ENCODE measurements around the gene CLPSL1.

CLPSL1 gene

DNA sequence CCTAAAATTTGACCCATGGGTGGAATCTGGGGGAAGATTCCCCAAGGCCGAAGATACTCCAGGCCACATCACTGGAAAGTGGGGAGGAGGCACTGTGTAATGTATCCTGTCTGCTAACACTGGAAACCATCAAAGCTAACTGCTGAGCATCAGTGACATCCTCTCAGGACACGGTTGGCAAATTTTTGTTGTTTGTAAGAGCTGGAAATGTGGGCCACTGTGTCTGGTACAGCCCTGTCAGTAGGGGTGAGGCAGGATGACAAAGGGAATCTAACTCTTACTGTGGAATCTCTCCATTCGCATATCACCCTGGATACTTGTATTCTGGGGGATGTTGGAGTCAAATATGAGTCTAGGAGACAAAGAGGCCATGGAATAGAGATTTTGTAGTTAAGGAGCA, 21.4 kb upstream of the CLPSL1 start:
- no peak for ATAC-seq

DNA sequence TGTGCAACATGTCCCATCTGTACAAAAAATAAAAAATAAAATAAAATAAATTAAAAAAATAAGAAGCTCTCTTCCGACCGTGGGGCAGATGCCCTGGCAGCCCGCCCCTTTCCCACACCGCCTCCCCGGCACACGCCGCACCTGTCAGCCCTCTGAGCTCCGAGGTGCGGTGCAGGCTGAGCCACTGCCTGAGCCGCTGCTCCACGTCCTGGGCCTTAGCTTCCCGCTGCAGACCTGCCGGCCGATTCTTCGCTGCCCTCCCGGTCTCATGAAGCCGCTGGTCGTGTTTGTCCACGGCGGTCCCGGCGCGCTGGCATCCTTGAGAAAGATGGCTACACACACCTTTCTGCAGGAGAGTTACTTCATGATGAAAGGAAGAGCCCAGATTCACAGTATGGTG, 15.1 kb upstream of the CLPSL1 start:
- DNase-seq, result no peak
- ATAC-seq, result no peak

More for the DNA sequence above, 21.4 kb upstream of the CLPSL1 start:
- DNase-seq, result no peak

DNA sequence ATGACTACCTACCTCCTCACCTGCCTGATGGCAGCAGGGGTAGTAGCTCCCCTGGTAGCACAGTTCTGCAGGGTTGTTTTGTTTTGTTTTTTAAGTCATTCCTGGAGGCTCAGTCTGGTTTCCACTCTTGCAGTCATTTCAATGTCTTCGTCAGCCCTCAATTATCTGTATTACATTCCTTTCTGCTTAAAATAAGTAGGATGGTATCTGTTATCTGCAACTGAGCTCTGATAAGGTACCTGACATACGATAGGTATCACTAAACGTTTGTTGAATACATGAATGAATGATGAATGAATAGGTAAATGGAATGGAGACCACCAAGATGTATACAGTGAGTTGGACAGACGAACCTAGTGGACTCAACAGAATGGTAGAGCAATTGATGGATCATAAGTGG, 11.6 kb upstream of the CLPSL1 start:
- no peak for DNase-seq
- no peak for ATAC-seq

DNA sequence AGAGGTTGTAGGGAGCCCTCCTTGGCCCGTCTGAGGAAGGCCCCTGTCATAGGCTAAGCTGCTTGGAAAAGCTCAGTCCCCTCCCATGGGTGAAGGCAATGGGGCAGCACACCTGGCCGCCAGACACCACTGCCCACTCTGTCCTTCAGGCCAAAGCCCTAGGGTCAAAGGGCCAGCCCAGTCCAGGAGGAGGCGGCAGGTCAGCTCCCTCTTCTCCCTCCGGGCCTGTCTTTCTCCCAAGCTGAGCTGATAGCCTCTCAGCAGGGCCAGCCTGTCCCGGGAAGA, 9.5 kb upstream of the CLPSL1 start:
- DNase-seq, result no peak
- no peak for ATAC-seq

DNA sequence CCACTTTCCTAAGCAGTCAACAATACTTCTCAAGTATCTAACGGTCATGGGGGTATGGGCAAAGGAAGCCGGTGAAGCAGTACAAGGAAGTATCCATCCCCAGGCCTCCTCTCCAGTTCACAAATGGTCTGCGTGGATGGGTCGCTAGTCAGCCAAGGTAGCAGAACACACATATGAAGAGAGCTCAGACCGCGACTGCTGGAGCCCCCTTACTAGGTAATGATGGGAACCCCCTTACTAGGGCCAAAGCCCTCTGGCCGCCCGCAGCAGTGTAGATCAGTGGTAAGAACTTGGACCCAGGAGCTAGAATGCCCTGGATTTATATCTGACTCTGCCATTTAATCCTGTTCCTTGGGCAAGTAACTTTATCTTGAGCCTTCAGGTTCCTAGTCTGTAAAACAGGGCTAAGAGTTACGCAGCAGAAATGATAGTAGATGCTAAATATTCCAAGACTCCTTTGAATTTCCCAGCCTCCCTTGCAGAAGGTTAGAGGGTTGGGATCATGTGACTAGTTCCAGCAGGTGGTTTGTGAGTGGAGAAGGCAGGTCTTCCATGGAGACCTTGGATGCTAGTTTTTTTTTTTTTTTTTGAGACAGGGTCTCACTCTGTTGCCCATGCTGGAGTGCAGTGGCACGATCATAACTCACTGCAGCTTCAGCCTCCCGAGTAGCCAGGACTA, 6.6 kb upstream of the CLPSL1 start:
- no peak for ATAC-seq

DNA sequence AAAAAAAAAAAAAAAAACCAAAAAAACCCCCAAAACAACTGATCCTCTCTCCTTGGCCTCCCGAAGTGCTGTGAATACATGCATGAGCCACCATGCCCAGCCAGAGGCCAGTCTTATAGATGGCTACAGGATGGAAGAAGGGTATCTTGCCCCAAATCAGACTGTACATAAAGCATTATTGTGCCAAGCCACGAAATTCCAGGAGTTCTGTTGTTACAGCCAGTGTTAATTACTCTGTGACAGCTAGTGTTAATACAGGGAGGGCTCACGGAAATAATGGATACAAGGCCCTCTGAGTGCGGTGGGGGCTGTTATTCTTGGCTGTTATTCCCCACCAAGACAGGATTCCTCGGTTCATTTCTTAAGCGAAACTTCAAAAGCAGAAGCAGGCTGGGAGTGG, 5.8 kb upstream of the CLPSL1 start:
- no peak for DNase-seq
- ATAC-seq, result no peak

More for the DNA sequence above, 6.6 kb upstream of the CLPSL1 start:
- DNase-seq, result no peak

DNA sequence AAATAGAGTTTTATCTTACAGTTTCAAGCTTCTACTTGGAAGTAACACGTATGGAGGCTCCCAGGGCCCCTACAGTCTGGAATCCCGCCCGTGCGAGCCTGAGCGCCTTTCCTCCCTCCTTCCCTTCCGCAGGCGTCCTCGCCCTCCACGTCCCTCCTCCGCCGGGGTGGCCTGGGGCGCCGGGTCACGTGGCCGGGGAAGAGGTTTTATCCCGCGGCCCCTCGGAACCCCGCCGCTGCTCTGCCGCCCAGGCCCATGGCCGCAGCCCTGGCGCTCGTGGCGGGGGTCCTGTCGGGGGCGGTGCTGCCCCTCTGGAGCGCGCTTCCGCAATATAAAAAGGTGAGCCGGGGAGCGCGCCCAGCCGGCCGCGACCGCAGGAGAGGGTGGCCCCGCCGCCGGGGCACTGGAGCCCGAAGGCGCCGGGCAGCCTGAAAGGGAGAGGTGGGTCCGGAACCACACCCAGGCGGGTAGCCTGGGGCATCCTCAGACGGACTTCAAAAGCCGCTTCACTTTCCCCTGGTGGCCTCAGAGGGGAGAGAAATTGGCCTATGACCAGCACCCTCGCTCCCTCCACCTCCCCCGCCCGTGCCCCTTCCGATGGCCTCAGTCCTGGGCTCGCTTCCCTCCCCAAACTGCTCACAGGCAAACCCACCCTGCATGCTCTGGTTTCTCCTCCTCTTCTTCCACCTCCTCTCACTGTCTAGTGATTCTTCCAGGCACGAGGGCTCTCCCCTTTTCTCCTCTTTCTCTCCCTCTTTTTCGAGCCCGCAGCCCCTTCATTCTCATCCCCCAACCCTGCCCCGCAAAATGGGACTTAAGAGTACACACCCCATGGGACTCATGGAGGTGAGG, 4.2 kb upstream of the CLPSL1 start, which contains the start of gene CLPSL2:
Gene CLPSL2 (plus strand): TSS at position 235 of the 852 bp plus-strand sequence. CDS start 21 bp downstream, at position 256.
- peak; percentile 32 for ATAC-seq
- DNase-seq, result peak; percentile 19

DNA sequence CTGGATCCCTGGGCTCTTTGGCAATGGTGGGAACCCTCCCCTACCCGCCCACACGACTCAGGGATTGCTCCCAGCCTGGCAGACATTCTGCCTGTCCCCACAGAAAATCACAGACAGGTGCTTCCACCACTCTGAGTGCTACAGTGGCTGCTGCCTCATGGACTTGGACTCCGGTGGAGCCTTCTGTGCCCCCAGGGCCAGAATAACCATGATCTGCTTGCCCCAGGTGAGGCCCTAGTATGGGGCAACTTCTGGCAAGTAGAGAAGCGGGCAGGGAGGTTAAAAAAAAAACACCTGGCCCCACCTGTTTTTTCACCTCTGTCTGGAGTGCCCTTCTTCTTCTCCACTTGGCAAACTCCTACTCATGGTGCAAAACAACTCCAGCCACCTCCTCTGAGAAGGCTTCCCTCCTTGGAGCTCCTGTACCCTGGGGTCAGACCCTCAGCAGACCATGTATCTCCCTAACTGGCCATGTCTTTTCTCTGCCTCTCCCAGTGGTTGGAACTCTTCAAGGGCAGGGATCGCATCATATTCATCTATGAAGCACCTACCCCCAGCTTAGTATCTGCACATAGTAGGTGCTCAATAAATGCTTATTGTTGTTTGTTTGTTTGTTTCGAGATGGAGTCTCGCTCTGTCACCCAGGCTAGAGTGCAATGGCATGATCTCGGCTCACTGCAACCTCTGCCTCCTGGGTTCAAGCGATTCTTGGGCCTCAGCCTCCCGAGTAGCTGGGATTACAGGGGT, 3.3 kb upstream of the CLPSL1 start:
- ATAC-seq (no peak), DNase-seq (no peak)

DNA sequence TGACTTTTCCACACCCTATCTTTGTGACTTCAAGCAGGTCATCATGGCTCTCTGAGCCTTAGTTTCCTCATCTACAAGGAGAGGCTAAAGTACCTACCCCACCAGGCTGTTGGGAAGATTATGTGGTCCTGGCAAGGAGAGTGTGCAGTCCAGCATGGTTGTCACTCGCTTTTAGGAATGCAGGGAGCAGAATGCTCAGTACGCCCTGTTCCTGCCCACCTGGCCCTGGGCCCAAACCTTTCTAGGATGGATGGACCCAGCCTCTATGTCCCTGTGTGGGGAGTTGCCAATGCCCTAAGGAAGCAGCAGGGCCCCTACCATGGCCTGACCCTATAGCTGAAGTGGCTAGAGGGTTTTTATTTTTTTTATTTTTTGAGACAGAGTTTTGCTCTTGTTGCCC, 2.4 kb upstream of the CLPSL1 start:
- DNase-seq (no peak), ATAC-seq (no peak)

DNA sequence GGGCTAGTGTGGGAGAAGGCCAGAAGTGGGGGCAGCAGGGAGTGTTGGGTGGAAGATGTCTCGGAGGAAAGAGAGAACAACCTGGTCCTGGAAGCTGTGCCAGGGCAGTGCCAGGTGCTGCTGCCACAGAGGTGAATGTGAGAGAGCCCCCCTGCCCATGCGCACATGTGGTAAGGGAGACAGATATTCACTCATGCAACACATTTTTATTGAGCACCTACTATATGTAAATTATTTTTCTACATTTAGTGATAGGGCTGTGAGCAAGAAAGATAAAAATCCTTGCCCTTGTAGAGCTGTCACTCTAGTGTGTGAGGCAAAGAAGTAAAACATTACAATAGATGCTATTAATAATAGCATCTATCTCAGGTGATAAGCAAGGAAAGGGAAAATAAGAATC, 471 bp downstream of the CLPSL1 start:
- DNase-seq, result no peak
- no peak for ATAC-seq

DNA sequence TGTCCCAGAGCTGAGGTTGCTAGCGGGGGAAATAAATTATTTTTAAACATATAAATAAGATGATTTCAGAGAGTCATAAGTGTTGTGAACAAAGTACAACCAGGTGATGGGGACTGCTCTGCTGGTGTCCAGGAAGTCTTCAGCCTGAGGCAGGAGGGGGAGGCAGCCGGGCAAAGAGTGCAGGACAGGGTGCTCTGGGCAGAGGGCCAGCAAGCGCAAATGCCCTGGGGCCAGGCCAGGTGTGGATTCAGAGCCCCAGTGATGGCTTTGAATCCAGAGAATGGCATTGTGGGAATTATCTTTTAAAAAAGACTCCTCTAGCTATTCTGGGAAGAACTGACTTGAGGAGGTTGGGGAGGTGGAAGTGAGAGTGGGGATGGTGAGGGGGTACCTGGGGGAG, 1.6 kb downstream of the CLPSL1 start:
- DNase-seq (no peak), ATAC-seq (no peak)

DNA sequence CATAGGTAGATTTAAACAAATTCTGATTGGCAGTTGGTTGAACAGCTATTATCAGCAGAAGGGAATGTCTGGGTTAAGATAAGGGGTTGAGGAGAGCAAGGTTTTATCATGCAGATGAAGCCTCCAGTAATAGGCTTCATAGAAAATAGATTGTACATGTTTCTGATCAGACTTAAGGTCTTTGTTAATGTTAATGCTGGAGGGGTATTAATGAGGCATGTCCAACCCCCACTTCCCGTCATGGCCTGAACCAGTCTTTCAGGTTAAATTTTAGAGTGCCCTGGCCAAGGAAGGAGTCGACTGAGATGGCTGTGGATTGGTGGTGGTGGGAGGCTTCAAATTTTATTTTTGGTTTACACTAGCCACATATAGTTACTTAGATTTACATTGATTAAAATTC, 3.4 kb downstream of the CLPSL1 start:
- ATAC-seq (no peak), DNase-seq (no peak)

DNA sequence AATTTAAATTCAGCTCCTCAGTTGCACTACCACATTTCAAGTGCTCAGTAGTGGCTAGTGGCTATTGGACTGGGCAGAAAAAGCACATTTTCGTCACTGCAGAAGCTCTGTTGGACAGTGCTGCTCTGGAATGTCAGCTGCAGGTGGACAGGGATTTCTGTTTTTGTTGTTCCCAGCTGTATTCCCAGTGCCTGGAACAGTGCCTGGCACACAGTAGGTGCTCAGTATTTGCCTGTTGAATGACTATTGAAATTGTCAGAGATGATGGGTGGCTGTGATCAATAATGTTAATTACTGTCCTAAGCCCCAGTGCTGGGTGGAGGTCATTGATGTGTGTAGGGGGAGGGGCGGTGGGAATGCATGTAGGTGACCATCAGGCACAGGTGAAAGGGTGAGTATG, 5.5 kb downstream of the CLPSL1 start:
- ATAC-seq (no peak), DNase-seq (no peak)

DNA sequence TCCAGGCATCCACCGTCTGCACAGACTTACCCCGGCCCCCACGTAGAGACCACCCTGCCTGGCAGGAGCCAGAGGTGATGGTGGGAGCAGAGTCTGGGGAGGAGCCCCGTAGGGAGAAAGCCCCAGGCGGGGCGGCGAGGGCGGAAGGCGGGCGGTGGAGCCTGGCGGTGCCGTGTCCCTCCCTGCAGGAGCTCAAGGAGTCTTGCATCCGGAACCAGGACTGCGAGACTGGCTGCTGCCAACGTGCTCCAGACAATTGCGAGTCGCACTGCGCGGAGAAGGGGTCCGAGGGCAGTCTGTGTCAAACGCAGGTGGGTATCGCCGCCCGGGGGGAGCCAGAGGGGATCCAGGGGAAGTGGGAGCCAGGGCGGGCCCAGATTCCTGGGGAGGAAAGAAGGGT, 6.0 kb downstream of the CLPSL1 start:
- ATAC-seq (no peak), DNase-seq (no peak)

DNA sequence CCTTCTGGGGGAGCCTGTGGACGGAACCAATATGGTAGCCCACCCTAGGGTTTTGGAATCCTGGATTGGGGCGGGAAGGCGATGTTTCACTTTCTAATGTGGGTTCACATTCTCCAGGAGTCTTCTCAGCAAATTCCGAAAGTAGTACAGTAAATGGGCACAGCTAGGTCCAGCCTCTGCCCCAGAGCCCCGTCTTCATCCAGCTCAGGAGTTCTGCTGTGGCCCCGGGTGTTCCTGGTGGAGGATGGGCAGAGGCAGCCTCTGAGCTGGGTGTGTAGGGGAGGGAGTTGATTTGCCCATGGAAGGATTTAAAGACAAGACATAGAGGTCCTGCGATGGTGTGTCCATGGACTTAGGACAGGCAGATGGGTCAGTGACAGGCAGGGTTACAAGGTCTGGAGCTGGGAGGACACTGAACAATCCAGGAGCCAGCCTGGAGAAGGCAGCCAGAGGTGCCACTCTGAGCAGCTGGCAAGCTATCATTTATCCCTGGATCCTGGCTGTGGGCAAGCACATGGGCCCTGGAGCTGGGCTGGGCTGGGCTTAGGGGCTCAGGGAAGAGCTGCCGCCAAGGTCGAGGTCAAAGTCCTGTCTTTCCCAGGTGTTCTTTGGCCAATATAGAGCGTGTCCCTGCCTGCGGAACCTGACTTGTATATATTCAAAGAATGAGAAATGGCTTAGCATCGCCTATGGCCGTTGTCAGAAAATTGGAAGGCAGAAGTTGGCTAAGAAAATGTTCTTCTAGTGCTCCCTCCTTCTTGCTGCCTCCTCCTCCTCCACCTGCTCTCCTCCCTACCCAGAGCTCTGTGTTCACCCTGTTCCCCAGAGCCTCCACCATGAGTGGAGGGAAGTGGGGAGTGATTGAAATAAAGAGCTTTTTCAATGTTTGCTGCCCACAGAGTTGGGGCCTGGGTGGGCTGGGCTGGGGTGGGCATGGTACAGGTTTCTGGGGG, 6.7 kb downstream of the CLPSL1 start:
- DNase-seq, result no peak
- ATAC-seq, result peak; percentile 14

DNA sequence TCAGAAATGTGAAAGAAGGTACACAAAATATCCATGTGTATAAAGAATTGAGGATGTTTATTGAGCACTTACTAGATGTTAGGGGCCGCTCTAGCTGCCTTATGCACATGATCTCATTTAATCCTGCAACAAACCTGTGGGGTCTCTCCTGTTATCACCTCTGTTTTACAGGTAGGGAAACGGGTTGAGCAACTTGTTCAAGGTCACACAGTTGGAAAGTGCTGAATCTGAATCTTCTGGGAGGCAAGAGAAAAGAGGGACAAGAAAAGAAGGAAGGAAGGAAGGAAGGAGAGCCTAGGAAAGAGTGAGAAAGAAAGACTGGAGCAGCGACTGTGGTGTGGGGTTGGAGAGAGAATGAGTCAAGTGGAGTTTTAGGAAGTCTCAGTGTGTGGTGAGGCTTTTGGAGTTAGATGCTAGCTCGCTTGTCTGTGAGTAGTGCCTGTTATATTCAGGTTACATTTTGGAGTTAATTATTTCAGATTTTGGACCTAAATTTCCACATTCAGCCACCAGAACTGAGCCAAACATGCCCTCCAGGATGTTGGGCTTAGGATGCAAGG, 7.7 kb downstream of the CLPSL1 start:
- no peak for DNase-seq
- ATAC-seq, result no peak

DNA sequence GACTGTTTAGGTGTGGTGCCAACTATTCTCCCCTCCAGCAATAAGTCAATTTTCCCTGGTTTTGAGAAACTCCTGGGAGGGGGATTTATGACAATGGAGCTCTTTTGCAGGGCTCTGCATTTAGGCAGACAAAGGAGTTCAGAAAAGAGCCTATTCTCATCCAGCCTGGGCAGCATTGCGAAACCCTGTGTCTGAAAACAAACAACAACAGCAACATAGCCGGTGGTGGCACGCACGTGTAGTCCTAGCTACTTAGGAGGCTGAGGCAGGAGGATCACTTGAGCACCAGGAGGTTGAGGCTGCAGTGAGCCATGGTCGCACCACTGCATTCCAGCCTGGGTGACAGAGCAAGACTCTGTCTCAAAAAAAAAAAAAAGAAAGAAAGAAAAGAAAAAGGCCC, 9.9 kb downstream of the CLPSL1 start:
- DNase-seq (no peak), ATAC-seq (no peak)

DNA sequence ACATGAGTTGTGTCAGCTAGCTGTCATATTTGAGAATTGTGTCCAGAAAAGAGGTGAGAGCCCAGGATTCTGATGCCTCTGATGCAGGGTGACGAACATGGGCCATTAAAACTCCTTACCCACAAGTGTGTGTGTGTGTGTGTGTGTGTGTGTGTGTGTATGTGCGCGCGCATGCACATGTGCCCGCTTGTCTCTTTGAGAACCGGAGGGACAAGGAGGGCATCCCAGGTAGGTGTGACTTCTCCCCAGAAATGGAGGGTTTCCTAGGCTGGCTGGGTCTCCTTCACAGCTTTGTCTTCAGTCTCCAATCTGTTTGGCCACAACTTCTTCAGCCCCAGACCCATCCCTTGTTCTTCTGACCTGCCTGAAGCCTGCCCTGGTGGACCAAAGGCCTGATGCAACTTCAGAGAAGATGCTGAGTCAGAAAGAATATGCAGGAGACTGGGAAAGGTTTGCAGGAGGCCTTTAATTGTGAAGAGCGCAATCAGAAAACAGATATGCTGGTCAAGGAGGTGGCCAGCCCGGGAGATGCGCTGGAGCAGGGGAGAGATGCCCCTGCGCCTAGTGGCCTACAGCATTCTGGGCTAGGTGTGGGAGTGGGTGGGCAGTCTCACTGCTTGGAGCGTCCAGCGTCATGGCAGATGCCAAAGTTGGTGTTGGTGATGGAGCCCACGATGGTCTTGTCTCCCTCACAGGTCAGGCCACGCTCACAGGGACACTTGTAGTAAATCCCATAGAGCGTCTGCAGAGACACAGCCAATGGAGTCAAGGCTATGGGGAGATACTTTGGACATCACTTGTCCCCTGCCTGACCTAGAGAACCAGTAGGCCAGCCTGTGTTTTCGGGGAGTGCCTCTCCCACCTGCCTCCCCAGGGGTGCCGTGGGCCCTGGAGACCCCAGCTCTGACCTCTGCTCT, 14.0 kb downstream of the CLPSL1 start:
- ATAC-seq, result no peak
- DNase-seq, result no peak

DNA sequence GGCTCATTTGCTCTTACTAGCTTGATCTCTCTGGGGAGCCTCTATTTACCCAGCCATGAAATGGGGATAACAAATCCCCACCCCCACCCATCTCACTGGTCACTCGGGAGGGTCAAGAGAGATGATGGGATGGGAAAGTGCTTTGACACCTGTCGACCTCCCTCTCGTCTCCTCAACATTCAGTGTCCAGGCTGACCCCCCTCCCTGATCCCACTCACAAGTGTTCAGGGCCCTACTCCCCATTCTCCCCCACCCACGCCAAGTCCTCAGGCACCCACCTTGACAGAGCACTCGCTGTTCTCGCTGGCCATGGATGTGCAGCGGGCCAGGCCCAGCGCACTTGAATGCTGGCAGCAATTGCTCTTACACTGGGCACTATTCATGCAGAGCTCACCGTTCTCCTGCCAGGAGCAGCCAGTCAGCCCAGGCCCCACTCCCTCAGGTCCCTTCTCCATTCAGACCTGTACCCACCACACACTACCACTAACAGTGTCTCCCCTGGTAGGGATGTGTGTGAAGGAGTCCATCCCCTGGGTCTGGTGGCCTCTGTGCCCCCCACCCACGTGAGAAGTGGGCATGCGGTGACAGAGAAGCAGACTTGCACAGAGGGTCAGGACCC, 14.7 kb downstream of the CLPSL1 start:
- ATAC-seq (no peak), DNase-seq (no peak)

DNA sequence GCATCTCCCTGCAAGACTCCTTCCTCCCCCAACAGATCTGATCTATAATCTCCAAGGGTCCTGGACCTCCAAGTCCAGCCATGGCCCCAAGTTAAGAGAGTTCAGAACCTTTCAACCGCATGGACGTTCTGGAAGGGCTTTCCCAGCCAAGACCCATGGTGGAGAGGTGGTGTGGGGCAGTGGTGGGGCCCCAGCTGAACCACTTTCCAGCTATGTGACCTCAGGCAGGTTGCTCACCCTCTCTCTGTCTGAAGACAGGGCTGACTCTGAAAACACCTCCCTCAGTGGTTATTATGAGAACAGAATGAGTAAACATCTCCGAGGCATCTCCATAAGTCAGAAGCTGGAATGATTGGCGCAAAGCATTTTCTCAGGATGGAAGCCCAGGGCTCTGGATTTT, 15.4 kb downstream of the CLPSL1 start:
- DNase-seq, result no peak
- ATAC-seq, result no peak
